GM19468 (cell line): ENCODE data around the gene TIMM23.
"Not testable (repeated sequence)": the region's sequence is repeated elsewhere in the genome, so short reads cannot be mapped to it uniquely, and the experiment has no call there.

Source experiments
- ATAC-seq: cut with Tn5 transposase; IDR thresholded peaks from one replicate; pipeline ENCODE4 v1.9.1; 2021; ENCODE audit warnings: mild to moderate bottlenecking, moderate library complexity, moderate number of reproducible peaks; ENCODE audit not compliant: unreplicated experiment; ENCODE audit errors: extremely low read depth

TIMM23 gene

DNA sequence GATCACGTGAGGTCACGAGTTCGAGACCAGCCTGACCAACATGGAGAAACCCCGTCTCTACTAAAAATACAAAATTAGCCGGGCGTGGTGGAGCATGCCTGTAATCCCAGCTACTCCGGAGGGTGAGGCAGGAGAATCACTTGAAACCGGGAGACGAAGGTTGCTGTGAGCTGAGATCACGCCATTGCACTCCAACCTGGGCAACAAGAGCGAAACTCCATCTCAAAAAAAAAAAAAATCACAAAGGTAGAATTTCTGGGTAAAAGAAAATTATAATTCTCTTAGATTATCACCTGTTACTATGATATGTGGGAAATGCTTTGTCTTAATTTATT is 77.2 kb downstream of the TIMM23 start:
- not testable (repeated sequence) for ATAC-seq

DNA sequence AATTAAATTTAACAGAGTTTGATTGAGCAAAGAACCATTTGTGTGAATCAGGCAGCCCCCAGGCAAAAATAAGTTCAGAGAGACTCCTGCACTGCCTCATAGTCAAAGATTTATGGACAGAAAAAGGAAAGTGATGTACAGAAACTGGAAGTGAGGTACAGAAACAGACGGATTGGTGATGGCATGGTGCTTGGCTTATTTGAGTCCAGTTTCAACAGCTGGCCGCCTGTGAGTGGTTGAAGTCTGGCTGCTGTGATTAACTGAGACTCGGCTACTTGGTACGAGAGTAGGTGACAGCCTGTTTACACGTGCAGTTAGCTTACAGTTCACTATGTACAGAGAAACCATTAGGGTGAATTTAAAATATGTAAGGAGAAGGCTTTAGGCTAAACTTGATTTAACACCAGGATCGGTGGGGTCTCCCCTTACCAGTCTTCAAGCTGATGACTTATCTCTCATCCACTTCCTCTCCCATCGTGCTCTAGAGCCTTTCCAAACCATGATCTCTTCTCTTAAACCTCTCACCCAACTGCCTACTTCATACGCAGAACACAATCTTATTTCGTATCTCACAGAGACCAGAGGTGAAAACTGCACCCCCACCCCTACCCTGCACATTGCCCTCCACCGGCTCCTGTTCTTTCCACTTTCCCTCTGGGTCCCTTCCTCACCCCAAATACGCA is 78.8 kb downstream of the TIMM23 start:
- ATAC-seq, result no peak

DNA sequence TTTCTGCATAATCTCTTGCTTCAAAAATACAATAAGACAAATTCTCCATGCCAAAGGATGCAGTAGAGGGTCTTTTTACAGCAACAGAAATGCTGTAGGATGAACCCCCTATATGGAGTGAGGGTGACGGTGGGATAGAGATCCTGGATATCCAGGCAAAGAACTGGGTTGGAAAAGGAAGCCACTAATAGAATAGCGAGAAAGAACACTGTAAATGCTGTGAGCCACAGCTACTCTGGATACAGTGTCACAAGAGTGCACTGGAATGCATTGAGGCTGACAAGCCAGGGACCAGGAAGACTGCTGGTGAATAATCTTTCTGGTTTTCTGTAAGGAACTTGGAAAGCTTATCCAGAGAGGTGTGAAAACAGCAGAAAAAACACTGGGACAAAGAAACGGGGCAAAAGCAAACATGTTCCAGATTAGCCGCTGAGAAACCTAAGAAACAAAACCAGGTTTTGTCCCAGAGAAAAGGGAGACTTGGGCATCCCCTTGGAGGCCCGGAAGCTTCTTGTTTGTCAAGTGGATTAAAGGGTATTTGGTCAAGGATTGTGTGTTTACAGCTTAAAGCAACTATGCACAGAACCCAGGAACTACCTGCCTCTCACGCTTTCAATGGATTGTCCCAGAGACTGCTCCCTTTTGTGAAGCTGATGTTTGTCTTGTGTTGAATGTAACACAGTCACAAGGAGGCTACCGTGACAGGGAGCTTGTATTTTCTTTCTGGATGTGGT is 79.9 kb downstream of the TIMM23 start:
- no peak for ATAC-seq

DNA sequence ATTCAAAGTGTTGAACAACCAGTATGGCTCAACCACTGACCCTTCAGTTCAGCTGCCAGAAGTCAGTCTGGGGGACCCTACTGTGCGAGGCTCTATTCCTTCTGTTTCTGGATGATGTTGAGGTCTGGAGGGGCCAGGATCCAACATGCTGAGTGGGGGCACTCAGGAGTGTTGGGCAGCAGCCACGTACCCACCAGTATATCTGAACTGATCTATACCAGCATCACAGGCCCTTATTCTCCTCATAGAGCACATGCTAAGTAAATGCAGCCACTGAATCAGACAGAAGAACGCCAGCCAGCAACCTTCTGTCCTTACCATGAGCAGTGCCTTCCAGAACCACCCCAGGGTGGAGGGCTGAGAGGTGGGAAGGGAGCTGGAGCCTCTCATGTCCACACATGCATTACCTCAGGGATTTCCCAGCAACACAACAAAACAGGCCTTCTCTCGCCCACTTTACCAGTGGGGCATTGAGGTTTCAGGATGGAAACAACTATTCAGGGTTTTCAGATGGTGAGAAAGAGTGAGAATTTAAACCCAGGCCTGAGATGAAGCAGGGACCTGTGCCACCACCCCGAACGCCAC is 80.6 kb downstream of the TIMM23 start:
- no peak for ATAC-seq
